Ascending aorta (tissue), 2 donors: ENCODE data around the gene ATAD3A. TPM values are rescaled to one million over a fixed set of nuclear protein-coding genes. Genes with fewer than 3 reads are reported as not detected.
"Not testable (repeated sequence)": the region's sequence is repeated elsewhere in the genome, so short reads cannot be mapped to it uniquely, and the experiment has no call there.

Source experiments
- DNase-seq, 2 donors: peaks; one replicate each; pipeline ENCODE4 v3.0.0-alpha.2; 2019; ENCODE audit warnings: low spot score in 2 of 2
- H3K27ac ChIP-seq, 2 donors: fragments of 200-600 bp; sonication (generic); one replicate each; pipeline ENCODE4 v1.5.1; 2016 to 2017; ENCODE audit warnings: mild to moderate bottlenecking in 1 of 2
- H3K27me3 ChIP-seq: fragments of 200-600 bp; sonication (generic); one replicate; pipeline ENCODE4 v1.5.1; 2017
- H3K36me3 ChIP-seq, 2 donors: fragments of 200-600 bp; sonication (generic); one replicate each; pipeline ENCODE4 v1.5.1; 2016
- H3K4me1 ChIP-seq, 2 donors: fragments of 200-600 bp; sonication (generic); one replicate each; pipeline ENCODE4 v1.5.1; 2016 to 2017; ENCODE audit warnings: mild to moderate bottlenecking in 1 of 2
- H3K4me3 ChIP-seq, 2 donors: fragments of 200-600 bp; sonication (generic); one replicate each; pipeline ENCODE4 v1.5.1; 2016 to 2017; ENCODE audit warnings: mild to moderate bottlenecking in 1 of 2
- H3K9me3 ChIP-seq, 2 donors: fragments of 200-600 bp; sonication (generic); one replicate each; pipeline ENCODE4 v1.5.1; 2016
- intact Hi-C: fragments of 100-400 bp; cut with DNase I; formaldehyde crosslinking; loops from one replicate; pipeline ENCODE4 v1.15.1; 2023
- total RNA-seq: library from RNA; depleted of rRNA; stranded (reverse); fragments of >200 nt; gene quantifications from one replicate; pipeline ENCODE4 v1.1.0, GENCODE V29; 2016
- TF ChIP-seq, protein P1 (sequence below), 3 experiments: fragments of 200-600 bp in 2 of 3; fragments of 450-650 bp in 1 of 3; sonication (generic) in 2 of 3; IDR thresholded peaks; one replicate each; pipeline ENCODE4 v1.5.1; 2016 to 2019; ENCODE audit warnings: antibody characterized with exemption in 3 of 3, mild to moderate bottlenecking in 1 of 3, moderate library complexity in 1 of 3

Gene ATAD3A
- total RNA-seq, 1 donor from 2014 or later, result 46.3 TPM

DNA sequence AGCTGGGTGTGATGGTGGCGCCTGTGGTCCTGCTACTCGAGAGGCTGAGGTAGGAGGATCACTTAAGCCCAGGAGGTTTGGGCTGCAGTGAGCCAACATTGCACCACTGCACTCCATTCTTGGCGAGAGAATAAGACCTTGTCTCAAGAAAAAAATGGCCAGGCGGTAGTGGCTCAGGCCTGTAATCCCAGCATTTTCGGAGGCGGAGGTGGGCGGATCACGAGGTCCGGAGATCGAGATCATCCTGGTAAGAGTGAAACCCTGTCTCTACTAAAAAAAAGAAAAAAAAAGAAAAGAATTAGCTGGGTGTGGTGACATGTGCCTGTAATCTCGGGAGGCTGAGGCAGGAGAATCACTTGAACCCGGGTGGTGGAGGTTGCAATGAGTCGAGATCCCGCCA, 29.1 kb upstream of the ATAD3A start:
- TF ChIP-seq, protein P1, sequence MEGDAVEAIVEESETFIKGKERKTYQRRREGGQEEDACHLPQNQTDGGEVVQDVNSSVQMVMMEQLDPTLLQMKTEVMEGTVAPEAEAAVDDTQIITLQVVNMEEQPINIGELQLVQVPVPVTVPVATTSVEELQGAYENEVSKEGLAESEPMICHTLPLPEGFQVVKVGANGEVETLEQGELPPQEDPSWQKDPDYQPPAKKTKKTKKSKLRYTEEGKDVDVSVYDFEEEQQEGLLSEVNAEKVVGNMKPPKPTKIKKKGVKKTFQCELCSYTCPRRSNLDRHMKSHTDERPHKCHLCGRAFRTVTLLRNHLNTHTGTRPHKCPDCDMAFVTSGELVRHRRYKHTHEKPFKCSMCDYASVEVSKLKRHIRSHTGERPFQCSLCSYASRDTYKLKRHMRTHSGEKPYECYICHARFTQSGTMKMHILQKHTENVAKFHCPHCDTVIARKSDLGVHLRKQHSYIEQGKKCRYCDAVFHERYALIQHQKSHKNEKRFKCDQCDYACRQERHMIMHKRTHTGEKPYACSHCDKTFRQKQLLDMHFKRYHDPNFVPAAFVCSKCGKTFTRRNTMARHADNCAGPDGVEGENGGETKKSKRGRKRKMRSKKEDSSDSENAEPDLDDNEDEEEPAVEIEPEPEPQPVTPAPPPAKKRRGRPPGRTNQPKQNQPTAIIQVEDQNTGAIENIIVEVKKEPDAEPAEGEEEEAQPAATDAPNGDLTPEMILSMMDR (IDR thresholded peaks at IDR 0.05), result no peak
- Histone ChIP-seq H3K36me3 (peaks cover 45 to 60% of the 10 kb centered on the region in 2 donors), H3K9me3 (no peaks in the 10 kb centered on the region), H3K27ac (no peak overlapping the region), H3K27me3 (no peaks in the 10 kb centered on the region), H3K4me3 (no peak overlapping the region), H3K4me1 (no peaks in the 10 kb centered on the region)
- intact Hi-C loops, result no loop called here
- DNase-seq, result no peak

DNA sequence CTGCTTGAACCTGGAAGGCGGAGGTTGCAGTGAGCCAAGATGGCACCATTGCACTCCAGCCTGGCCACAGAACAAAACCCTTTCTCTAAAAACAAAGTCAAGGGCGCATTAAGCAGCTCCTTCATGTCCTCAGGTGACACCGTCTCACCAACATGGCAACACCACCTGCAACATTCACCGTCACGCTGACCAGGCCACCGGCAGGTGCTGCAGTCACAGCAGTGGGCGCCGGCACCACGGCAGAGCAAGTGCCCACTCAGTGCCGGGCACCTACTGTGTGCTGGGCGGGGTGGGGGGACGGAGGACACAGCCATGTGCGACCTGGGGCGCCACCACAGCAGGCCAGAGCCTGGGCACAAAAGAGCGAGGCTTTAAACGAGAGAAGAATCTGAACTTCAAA, 28.2 kb upstream of the ATAD3A start:
- DNase-seq, result no peak
- no peaks in the 10 kb centered on the region for H3K9me3 ChIP-seq
- TF ChIP-seq, protein P1 (IDR thresholded peaks at IDR 0.05), result no peak
- H3K4me3 ChIP-seq, result no peak overlapping the region
- intact Hi-C loops, result no loop called here
- peaks cover 48 to 62% of the 10 kb centered on the region in 2 donors for H3K36me3 ChIP-seq
- H3K27me3 ChIP-seq, result no peaks in the 10 kb centered on the region
- no peaks in the 10 kb centered on the region for H3K4me1 ChIP-seq
- no peak overlapping the region for H3K27ac ChIP-seq

DNA sequence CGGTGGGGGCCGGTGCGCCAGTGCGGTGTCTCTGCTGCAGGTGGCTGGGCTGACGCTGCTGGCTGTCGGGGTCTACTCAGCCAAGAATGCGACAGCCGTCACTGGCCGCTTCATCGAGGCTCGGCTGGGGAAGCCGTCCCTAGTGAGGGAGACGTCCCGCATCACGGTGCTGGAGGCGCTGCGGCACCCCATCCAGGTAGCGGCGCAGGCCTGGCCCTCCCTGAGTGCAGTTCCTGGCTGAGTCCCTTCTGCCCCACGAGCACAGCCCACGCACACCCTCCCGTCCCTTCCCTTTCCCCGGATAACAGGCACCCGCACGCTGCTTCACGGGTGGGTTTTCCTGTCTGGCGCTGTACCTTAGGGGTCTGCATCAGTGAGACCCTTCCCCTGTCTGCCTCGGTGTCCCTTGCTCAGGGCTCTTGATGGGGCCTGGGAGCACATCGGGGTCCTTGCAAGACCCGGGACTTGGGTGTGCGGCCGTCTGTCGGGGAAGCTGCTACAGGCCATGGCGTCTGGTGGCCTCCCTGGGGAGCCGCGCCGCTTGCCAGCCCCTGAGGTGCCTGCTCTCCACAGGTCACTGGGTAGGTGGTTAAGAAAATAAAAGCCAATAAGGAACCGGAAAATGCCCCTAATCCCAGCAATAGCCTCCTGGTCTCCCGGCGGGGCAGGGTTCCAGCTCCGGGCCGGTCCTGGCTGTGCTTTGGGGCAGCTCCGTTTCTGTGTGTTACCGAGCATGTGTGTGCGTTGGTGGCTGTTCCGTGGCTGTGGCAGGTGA, 26.8 kb upstream of the ATAD3A start:
- intact Hi-C loops, result not testable (repeated sequence)

DNA sequence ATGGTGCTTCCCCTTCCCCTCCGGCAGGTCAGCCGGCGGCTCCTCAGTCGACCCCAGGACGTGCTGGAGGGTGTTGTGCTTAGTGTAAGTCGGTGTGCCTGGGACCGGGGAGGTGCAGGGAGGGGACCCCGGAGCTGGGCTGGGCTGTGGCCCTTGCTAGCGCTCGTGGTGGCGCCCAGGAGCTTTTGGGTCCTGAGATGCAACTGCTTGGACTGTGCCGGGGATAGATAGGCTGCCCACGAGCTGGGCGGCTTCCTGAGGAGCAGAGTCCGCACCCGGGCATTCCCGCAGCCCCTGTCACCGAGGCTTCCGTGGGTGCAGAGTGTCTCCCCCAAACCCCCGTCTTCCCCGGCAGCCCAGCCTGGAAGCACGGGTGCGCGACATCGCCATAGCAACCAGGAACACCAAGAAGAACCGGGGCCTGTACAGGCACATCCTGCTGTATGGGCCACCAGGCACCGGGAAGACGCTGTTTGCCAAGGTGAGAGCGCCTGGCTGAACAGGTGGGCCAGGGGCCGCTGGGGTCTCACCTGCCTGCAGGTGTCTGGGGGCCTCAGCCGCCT, 26.1 kb upstream of the ATAD3A start:
- H3K27me3 ChIP-seq, DNase-seq, H3K4me3 ChIP-seq, intact Hi-C loops, H3K27ac ChIP-seq, H3K9me3 ChIP-seq, H3K4me1 ChIP-seq: not testable (repeated sequence)
- H3K36me3 ChIP-seq, result peaks cover 54 to 66% of the 10 kb centered on the region in 2 donors

More for the DNA sequence above, 26.8 kb upstream of the ATAD3A start:
- H3K4me1 ChIP-seq, H3K27me3 ChIP-seq, DNase-seq, H3K4me3 ChIP-seq, H3K27ac ChIP-seq, H3K9me3 ChIP-seq: not testable (repeated sequence)
- H3K36me3 ChIP-seq, result peaks cover 53 to 64% of the 10 kb centered on the region in 2 donors

DNA sequence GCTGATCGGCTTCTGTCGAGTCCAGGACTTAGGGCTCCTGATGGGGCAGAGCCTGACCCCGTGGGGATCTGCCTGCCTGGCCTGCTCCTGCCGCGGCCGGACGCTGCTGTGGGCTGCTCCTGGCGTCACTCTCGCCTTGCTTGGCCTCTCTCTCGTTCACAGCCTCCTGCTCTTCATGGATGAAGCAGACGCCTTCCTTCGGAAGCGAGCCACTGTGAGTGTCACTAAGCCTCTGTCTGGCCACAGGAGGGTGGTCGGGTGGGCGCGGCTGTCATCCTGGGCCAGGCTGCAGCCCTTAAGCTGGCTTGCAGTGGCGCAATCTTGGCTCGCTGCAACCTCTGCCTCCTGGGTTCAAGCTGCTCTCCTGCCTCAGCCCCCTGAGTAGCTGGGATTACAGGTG, 24.3 kb upstream of the ATAD3A start:
- Histone ChIP-seq H3K27ac (no peak overlapping the region), H3K36me3 (peaks cover 64 to 79% of the 10 kb centered on the region in 2 donors), H3K9me3 (peaks cover 0 to 9% of the 10 kb centered on the region in 2 donors), H3K27me3 (no peaks in the 10 kb centered on the region), H3K4me3 (no peak overlapping the region), H3K4me1 (no peaks in the 10 kb centered on the region)
- TF ChIP-seq, protein P1 (IDR thresholded peaks at IDR 0.05), result no peak
- intact Hi-C loops, result no loop called here
- no peak for DNase-seq

DNA sequence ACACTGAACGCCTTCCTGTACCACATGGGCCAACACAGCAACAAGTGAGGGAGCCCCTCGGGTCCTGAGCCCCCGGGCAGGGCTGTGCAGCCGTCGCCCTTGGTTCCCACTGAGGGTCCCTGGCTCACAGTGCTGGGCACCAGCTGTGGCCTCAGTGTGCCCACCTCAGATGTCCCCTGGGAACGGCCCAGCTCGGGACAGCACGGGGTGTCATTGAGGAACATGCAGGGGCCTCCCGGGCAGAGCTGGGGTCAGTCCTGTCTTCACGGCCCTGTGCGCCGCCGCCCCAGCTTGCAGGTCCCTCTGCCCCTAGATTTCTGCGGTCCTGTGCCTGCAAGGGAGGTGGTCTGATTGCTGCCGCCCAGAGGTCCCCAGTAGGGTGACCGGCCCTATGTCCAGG, 22.7 kb upstream of the ATAD3A start:
- Histone ChIP-seq H3K4me3 (no peak overlapping the region), H3K27me3 (no peaks in the 10 kb centered on the region), H3K27ac (no peak overlapping the region), H3K9me3 (peaks cover 0 to 18% of the 10 kb centered on the region in 2 donors), H3K36me3 (peaks cover 58 to 82% of the 10 kb centered on the region in 2 donors), H3K4me1 (no peaks in the 10 kb centered on the region)
- intact Hi-C loops, result no loop called here
- DNase-seq, result no peak
- TF ChIP-seq, protein P1 (IDR thresholded peaks at IDR 0.05), result no peak
